Activated T-cell treated with anti-CD3 and anti-CD28 coated beads, Interleukin-2, amount 50 U/mL, for 1 hour (primary cell): Measurements from ENCODE around the gene DMRTC2.
A peak's percentile ranks its signal among the peaks of the same experiment; 100 is the strongest.

Experiments used
- DNase-seq: peaks from one replicate; pipeline ENCODE4 v3.0.0-alpha.2; 2020

DMRTC2 gene

GRCh38 chr19:41845001-41845050 is at the start of gene DMRTC2:
Gene DMRTC2 (plus strand): TSS chr19:41845042. CDS start chr19:41847429, 2,387 bp downstream.
- DNase-seq = no peak

- DNase-seq = no peak
Observed at GRCh38 chr19:41796362-41796761, 48.5 kb upstream of the DMRTC2 start, which contains the start of gene CEACAM3. Gene CEACAM3 (plus strand): TSS chr19:41796587. CDS start chr19:41796678, 91 bp downstream.

GRCh38 chr19:41796901-41797300 is 47.9 kb upstream of the DMRTC2 start:
- no peak for DNase-seq

- DNase-seq = no peak
Observed at GRCh38 chr19:41799444-41800000, 45.3 kb upstream of the DMRTC2 start.

- no peak for DNase-seq
Observed at GRCh38 chr19:41801031-41801430, 43.8 kb upstream of the DMRTC2 start.

GRCh38 chr19:41801792-41802211 is 43.0 kb upstream of the DMRTC2 start:
- no peak for DNase-seq

GRCh38 chr19:41802770-41803169 is 42.1 kb upstream of the DMRTC2 start:
- no peak for DNase-seq

GRCh38 chr19:41804336-41804735 is 40.5 kb upstream of the DMRTC2 start:
- DNase-seq = no peak

GRCh38 chr19:41807176-41807575 is 37.7 kb upstream of the DMRTC2 start:
- DNase-seq = no peak

GRCh38 chr19:41808663-41809566 is 35.9 kb upstream of the DMRTC2 start:
- no peak for DNase-seq

- DNase-seq = no peak
Observed at GRCh38 chr19:41810301-41810700, 34.5 kb upstream of the DMRTC2 start.

GRCh38 chr19:41811036-41811435 is 33.8 kb upstream of the DMRTC2 start:
- no peak for DNase-seq

GRCh38 chr19:41811981-41812380 is 32.9 kb upstream of the DMRTC2 start:
- DNase-seq = no peak

- DNase-seq = no peak
Observed at GRCh38 chr19:41813911-41814310, 30.9 kb upstream of the DMRTC2 start.

- DNase-seq = no peak
Observed at GRCh38 chr19:41815301-41815700, 29.5 kb upstream of the DMRTC2 start.

GRCh38 chr19:41816761-41817160 is 28.1 kb upstream of the DMRTC2 start:
- no peak for DNase-seq

- DNase-seq = peak; percentile 44
Observed at GRCh38 chr19:41821003-41821735, 23.7 kb upstream of the DMRTC2 start.

GRCh38 chr19:41837981-41838708 is 6.7 kb upstream of the DMRTC2 start:
- no peak for DNase-seq

GRCh38 chr19:41839211-41839610 is 5.6 kb upstream of the DMRTC2 start:
- DNase-seq = no peak

- DNase-seq = no peak
Observed at GRCh38 chr19:41843371-41843770, 1.5 kb upstream of the DMRTC2 start.

GRCh38 chr19:41844601-41845000 is 241 bp upstream of the DMRTC2 start, which contains the start of gene LYPD4:
Gene LYPD4 (minus strand): TSS chr19:41844683. CDS start chr19:41839285, 5,398 bp downstream.
- DNase-seq = no peak

- no peak for DNase-seq
Observed at GRCh38 chr19:41845051-41845590, 279 bp downstream of the DMRTC2 start.
